GM12878 (cell line): ENCODE measurements around the gene NEU4. TPM values are rescaled to one million over a fixed set of nuclear protein-coding genes. Genes with fewer than 3 reads are reported as not detected.

Experiments used
- ATAC-seq: fragments of 200-7000 bp; cut with Tn5 transposase; 3 replicates; pipeline ENCODE4 v1.9.1; 2020; ENCODE audit warnings: mild to moderate bottlenecking, moderate library complexity
- BruUV-seq: library from RNA; stranded (reverse); fragments of 400-500 nt; replicated peaks from 2 replicates; lab custom pipeline; 2021; lab: Mats Ljungman, UMichigan
- CTCF ChIA-PET: fragments of 300-600 bp; sonication (Branson Sonifier 250); formaldehyde crosslinking; extraction: SDS; loops from one replicate; lab custom pipeline; 2021; ENCODE audit warnings: inconsistent platforms; lab: Yijun Ruan, JAX
- POLR2A ChIA-PET: fragments of 350-600 bp; formaldehyde crosslinking; extraction: SDS; loops from one replicate; lab custom pipeline; 2021; ENCODE audit warnings: inconsistent platforms; lab: Charles Lee
- RAD21 ChIA-PET: fragments of 300-600 bp; sonication (Branson Sonifier 250); formaldehyde crosslinking; loops from one replicate; lab custom pipeline; 2023; ENCODE audit warnings: antibody characterized with exemption; ENCODE audit not compliant: unreplicated experiment; lab: Charles Lee
- SMC1A ChIA-PET: fragments of 300-600 bp; sonication (Branson Sonifier 250); formaldehyde crosslinking; loops from one replicate; lab custom pipeline; 2023; ENCODE audit not compliant: unreplicated experiment, uncharacterized antibody; lab: Charles Lee
- DNase-seq: peaks from one replicate; pipeline ENCODE4 v3.0.0-alpha.2; 2011; ENCODE audit warnings: low read depth, low spot score
- FAIRE-seq: peaks from 3 replicates; lab custom pipeline; 2011; peaks lifted over from hg19 to GRCh38; lab: Jason Lieb, UNC
- H2AFZ ChIP-seq: 2 replicates; pipeline ENCODE4 v1.6.0; 2011; ENCODE audit warnings: low read depth, low read length, control low read depth; ENCODE audit not compliant: control insufficient read depth
- H3K27ac ChIP-seq: 2 replicates; pipeline ENCODE4 v1.5.1; 2011; ENCODE audit warnings: control low read depth; ENCODE audit not compliant: control insufficient read depth, insufficient read depth
- H3K27me3 ChIP-seq, 2 experiments: replicated peaks in 1 of 2; 2 replicates each; pipeline versions ENCODE4 v1.6.0 to v1.6.1; 2011; ENCODE audit warnings: low read length in 1 of 2; ENCODE audit not compliant: control insufficient read depth in 2 of 2, insufficient read depth in 2 of 2
- H3K36me3 ChIP-seq, 2 experiments: 2 replicates each; pipeline ENCODE4 v1.5.1; 2011; ENCODE audit warnings: low read length in 1 of 2; ENCODE audit not compliant: control insufficient read depth in 2 of 2, insufficient read depth in 2 of 2
- H3K4me1 ChIP-seq: 2 replicates; pipeline ENCODE4 v1.6.1; 2011; ENCODE audit warnings: mild to moderate bottlenecking, low read length, moderate library complexity, mixed read lengths; ENCODE audit not compliant: control insufficient read depth, insufficient read depth
- H3K4me2 ChIP-seq: 2 replicates; pipeline ENCODE4 v1.6.0; 2011; ENCODE audit warnings: control low read depth; ENCODE audit not compliant: control insufficient read depth, insufficient read depth
- H3K4me3 ChIP-seq: fragments of 200-600 bp; sonication (generic); 2 replicates; pipeline ENCODE4 v1.5.1; 2016
- H3K79me2 ChIP-seq: 2 replicates; pipeline ENCODE4 v1.6.0; 2011; ENCODE audit warnings: low read length; ENCODE audit not compliant: control insufficient read depth, insufficient read depth
- H3K9ac ChIP-seq: 2 replicates; pipeline ENCODE4 v1.8.0; 2011; ENCODE audit warnings: low read length, control low read depth, mixed read lengths; ENCODE audit not compliant: control insufficient read depth, insufficient read depth
- H3K9me3 ChIP-seq: replicated peaks from 3 replicates; pipeline ENCODE4 v1.5.1; 2011; ENCODE audit warnings: mild to moderate bottlenecking, low read length; ENCODE audit not compliant: control insufficient read depth, insufficient read depth
- H4K20me1 ChIP-seq: 2 replicates; pipeline ENCODE4 v1.6.0; 2011; ENCODE audit not compliant: control insufficient read depth, insufficient read depth
- CHD1 ChIP-seq: IDR thresholded peaks from 2 replicates; pipeline ENCODE4 v1.6.1; 2012; ENCODE audit warnings: low read depth, low read length, improper control_type of control experiment
- IRF5 ChIP-seq: fragments of 450-650 bp; IDR thresholded peaks from 2 replicates; pipeline ENCODE4 v1.6.1; 2017; ENCODE audit warnings: borderline replicate concordance
- JUND ChIP-seq: IDR thresholded peaks from 2 replicates; pipeline ENCODE4 v1.6.1; 2012; ENCODE audit warnings: low read depth, mild to moderate bottlenecking, low read length, improper control_type of control experiment, moderate library complexity
- LARP7 ChIP-seq: fragments of 450-650 bp; IDR thresholded peaks from 2 replicates; pipeline ENCODE4 v1.6.1; 2017; ENCODE audit warnings: mild to moderate bottlenecking
- MLLT1 ChIP-seq: fragments of 450-650 bp; IDR thresholded peaks from 2 replicates; pipeline ENCODE4 v1.6.1; 2016; ENCODE audit warnings: mild to moderate bottlenecking
- NBN ChIP-seq: fragments of 450-650 bp; IDR thresholded peaks from 2 replicates; pipeline ENCODE4 v1.6.1; 2016
- RBBP5 ChIP-seq: fragments of 200-600 bp; sonication (generic); conservative IDR thresholded peaks from 2 replicates; pipeline ENCODE4 v1.6.1; 2016
- SRF ChIP-seq, 2 experiments: IDR thresholded peaks; 2 replicates each; pipeline ENCODE4 v1.6.1; 2011; ENCODE audit warnings: low read depth in 2 of 2, low read length in 2 of 2, mild to moderate bottlenecking in 1 of 2, moderate library complexity in 1 of 2
- TCF12 ChIP-seq: IDR thresholded peaks from 2 replicates; pipeline ENCODE4 v1.6.1; 2011; ENCODE audit warnings: low read depth, mild to moderate bottlenecking, low read length
- USF2 ChIP-seq: IDR thresholded peaks from 2 replicates; pipeline ENCODE4 v1.6.1; 2011; ENCODE audit warnings: low read depth, low read length, improper control_type of control experiment, borderline replicate concordance
- ZBTB4 ChIP-seq: fragments of 450-650 bp; formaldehyde crosslinking; IDR thresholded peaks from 2 replicates; pipeline ENCODE4 v1.4.0; 2022; ENCODE audit warnings: mild to moderate bottlenecking, moderate library complexity
- ZNF24 ChIP-seq: fragments of 450-650 bp; IDR thresholded peaks from 2 replicates; pipeline ENCODE4 v1.6.1; 2017; ENCODE audit warnings: antibody characterized with exemption, mild to moderate bottlenecking
- ZZZ3 ChIP-seq: IDR thresholded peaks from 2 replicates; pipeline ENCODE4 v1.6.1; 2011; ENCODE audit warnings: low read depth; ENCODE audit not compliant: control insufficient read depth, insufficient read length
- WGBS: methylation state at CpG from one replicate; pipeline ENCODE4 v1.1.6; 2016; ENCODE audit warnings: low lambda C conversion rate; ENCODE audit not compliant: insufficient replicate concordance, insufficient coverage; ENCODE audit errors: missing lambda C conversion rate; 5-methylcytosine and 5-hydroxymethylcytosine counted together
- in situ Hi-C: fragments of 300-500 bp; cut with MboI; formaldehyde crosslinking; loops from 9 replicates; pipeline ENCODE4 v1.14.3; 2018; ENCODE audit warnings: mixed read lengths
- intact Hi-C: fragments of 100-400 bp; cut with micrococcal nuclease; formaldehyde crosslinking; loops from one replicate; pipeline ENCODE4 v1.14.2; 2022; ENCODE audit not compliant: unreplicated experiment
- polyA plus RNA-seq, 11 experiments: library from polyadenylated mRNA; depleted of rRNA in 4 of 11; unstranded in 6 of 11; stranded (reverse) in 5 of 11; fragments of >200 nt; fragmentation: Nextera tagmentation in 4 of 11; fragmentation: Illumina TruSeq in 1 of 11; extraction: Ambion mirVana in 4 of 11; extraction: Trizol in 1 of 11; gene quantifications; 1 replicate in 1 of 11; 2 replicates in 10 of 11; pipeline versions ENCODE4 v1.2.1 to v1.2.3, GENCODE V29; 2011 to 2016; ENCODE audit warnings: inconsistent platforms in 2 of 11, missing spikeins in 2 of 11, low read depth in 1 of 11
- total RNA-seq, 4 experiments: library from RNA; depleted of rRNA in 3 of 4; stranded (reverse); fragments of >200 nt in 3 of 4; fragmentation: Illumina TruSeq in 1 of 4; extraction: Trizol in 1 of 4; gene quantifications; 2 replicates each; pipeline versions ENCODE4 v1.2.1 to v1.2.3, GENCODE V29; 2013 to 2021

NEU4 gene
- total and polyA plus RNA-seq, 10 of the 15 experiments (the other 5 are each of a cell fraction or from before 2014, with no cell fraction given): 0.01 to 0.28 (median 0.14) TPM; not detected in 5

GRCh38 chr2:241795021-241795999 is 13.7 kb upstream of the NEU4 start:
- Histone ChIP-seq H3K4me3 (no peak overlapping the region), H3K79me2 (no peaks in the 10 kb centered on the region), H3K9ac (no peak overlapping the region), H3K4me2 (no peak overlapping the region), H3K27ac (no peak overlapping the region), H3K9me3 (no peaks in the 10 kb centered on the region), H3K4me1 (no peaks in the 10 kb centered on the region), H4K20me1 (no peaks in the 10 kb centered on the region), H2AFZ (no peak overlapping the region), H3K27me3 (no peaks in the 10 kb centered on the region), H3K36me3 (no peaks in the 10 kb centered on the region)
- ChIA-PET RAD21 (interaction anchor here (1.7 kb wide), 1 partner anchor 18 kb away, joined by 4 read pairs; no protein-coding TSS in a partner anchor), POLR2A (no interaction called here), SMC1A (interaction anchor here (0.6 kb wide), 1 partner anchor 8 kb away, joined by 3 read pairs; no protein-coding TSS in a partner anchor), CTCF (interaction anchor here (1.0 kb wide), 1 partner anchor 9 kb away, joined by 3 read pairs; no protein-coding TSS in a partner anchor)
- intact Hi-C loops: no loop called here
- DNase-seq: no peak
- no peak for ATAC-seq
- FAIRE-seq: no peak
- WGBS: 82% methylated on average over 31 of the region's 31 CpGs
- in situ Hi-C loops: no loop called here
- BruUV-seq: no TSS peak
- TF ChIP-seq LARP7 (no peak), RBBP5 (no peak), ZZZ3 (no peak), IRF5 (no peak), CHD1 (no peak), SRF (IDR thresholded peaks at IDR 0.05; ENCODE audit: low read depth in 2 of 2, low read length in 2 of 2) (no peak), MLLT1 (no peak), ZBTB4 (CRISPR knock-in tag) (no peak), ZNF24 (no peak), USF2 (no peak), NBN (no peak), TCF12 (no peak), JUND (no peak)
